GM12878 (cell line): ENCODE results near the gene NFS1. TPM values are rescaled to one million over a fixed set of nuclear protein-coding genes. Genes with fewer than 3 reads are reported as not detected.

Experiments used
- ATF7 ChIP-seq: fragments of 450-650 bp; IDR thresholded peaks from 2 replicates; pipeline ENCODE4 v1.6.1; 2016; ENCODE audit warnings: low read depth, mild to moderate bottlenecking
- CBFB ChIP-seq: IDR thresholded peaks from 2 replicates; pipeline ENCODE4 v1.6.1; 2016; ENCODE audit warnings: antibody characterized with exemption, low read depth
- CREM ChIP-seq: IDR thresholded peaks from 2 replicates; pipeline ENCODE4 v1.6.1; 2014; ENCODE audit warnings: antibody characterized with exemption, low read depth
- DPF2 ChIP-seq: fragments of 450-650 bp; IDR thresholded peaks from 2 replicates; pipeline ENCODE4 v1.6.1; 2017; ENCODE audit warnings: mild to moderate bottlenecking
- EED ChIP-seq: sonication (generic); IDR thresholded peaks from 2 replicates; pipeline ENCODE4 v1.6.1; 2016; ENCODE audit warnings: antibody characterized with exemption, low read depth
- EGR1 ChIP-seq, 2 experiments: IDR thresholded peaks; 1 replicate in 1 of 2; 2 replicates in 1 of 2; pipeline ENCODE4 v1.6.1; 2011 to 2012; ENCODE audit warnings: low read depth in 2 of 2, low read length in 2 of 2, borderline replicate concordance in 1 of 2, mild to moderate bottlenecking in 1 of 2, moderate library complexity in 1 of 2
- EP300 ChIP-seq, 2 experiments: fragments of 150-350 bp in 1 of 2; IDR thresholded peaks; 2 replicates each; pipeline ENCODE4 v1.6.1; 2011 to 2012; ENCODE audit warnings: low read depth in 2 of 2, low read length in 2 of 2, borderline replicate concordance in 1 of 2, improper control_type of control experiment in 1 of 2, inconsistent platforms in 1 of 2; ENCODE audit not compliant: control insufficient read depth in 1 of 2
- HCFC1 ChIP-seq: fragments of 150-350 bp; IDR thresholded peaks from 2 replicates; pipeline ENCODE4 v1.6.1; 2014; ENCODE audit warnings: low read length
- HDAC2 ChIP-seq: fragments of 200-600 bp; sonication (generic); IDR thresholded peaks from 2 replicates; pipeline ENCODE4 v1.6.1; 2017
- IKZF2 ChIP-seq, 2 experiments: fragments of 450-650 bp; IDR thresholded peaks; 2 replicates each; pipeline ENCODE4 v1.6.1; 2017; ENCODE audit warnings: mild to moderate bottlenecking in 2 of 2, moderate library complexity in 2 of 2
- KDM1A ChIP-seq: fragments of 200-600 bp; sonication (generic); IDR thresholded peaks from 2 replicates; pipeline ENCODE4 v1.6.1; 2016; ENCODE audit warnings: borderline replicate concordance
- MEF2A ChIP-seq: IDR thresholded peaks from 2 replicates; pipeline ENCODE4 v1.6.1; 2011; ENCODE audit warnings: low read depth, mild to moderate bottlenecking, low read length, moderate library complexity; ENCODE audit not compliant: insufficient read depth
- NBN ChIP-seq: fragments of 450-650 bp; IDR thresholded peaks from 2 replicates; pipeline ENCODE4 v1.6.1; 2016
- PBX3 ChIP-seq: IDR thresholded peaks from 2 replicates; pipeline ENCODE4 v1.6.1; 2011; ENCODE audit warnings: mild to moderate bottlenecking, low read depth, low read length, moderate library complexity; ENCODE audit not compliant: insufficient replicate concordance
- POLR2AphosphoS5 ChIP-seq: IDR thresholded peaks from 2 replicates; pipeline ENCODE4 v1.6.1; 2011; ENCODE audit warnings: mild to moderate bottlenecking, low read length, inconsistent platforms
- RAD51 ChIP-seq: fragments of 450-650 bp; IDR thresholded peaks from 2 replicates; pipeline ENCODE4 v1.6.1; 2016; ENCODE audit warnings: moderate library complexity, mild to moderate bottlenecking, inconsistent platforms
- SIN3A ChIP-seq: IDR thresholded peaks from 2 replicates; pipeline ENCODE4 v1.6.1; 2012; ENCODE audit warnings: low read depth, low read length, improper control_type of control experiment
- SMAD5 ChIP-seq: IDR thresholded peaks from 2 replicates; pipeline ENCODE4 v1.6.1; 2016; ENCODE audit warnings: antibody characterized with exemption, low read depth
- SPI1 ChIP-seq: IDR thresholded peaks from 2 replicates; pipeline ENCODE4 v1.6.1; 2011; ENCODE audit warnings: low read depth, mild to moderate bottlenecking, low read length, moderate library complexity, borderline replicate concordance; ENCODE audit not compliant: insufficient read depth
- TBL1XR1 ChIP-seq: IDR thresholded peaks from 2 replicates; pipeline ENCODE4 v1.6.1; 2012; ENCODE audit warnings: low read depth, low read length, improper control_type of control experiment
- ZNF207 ChIP-seq: fragments of 450-650 bp; IDR thresholded peaks from 2 replicates; pipeline ENCODE4 v1.6.1; 2014; ENCODE audit warnings: antibody characterized with exemption, mild to moderate bottlenecking, borderline replicate concordance
- polyA plus RNA-seq, 11 experiments: library from polyadenylated mRNA; depleted of rRNA in 4 of 11; unstranded in 6 of 11; stranded (reverse) in 5 of 11; fragments of >200 nt; fragmentation: Nextera tagmentation in 4 of 11; fragmentation: Illumina TruSeq in 1 of 11; extraction: Ambion mirVana in 4 of 11; extraction: Trizol in 1 of 11; gene quantifications; 1 replicate in 1 of 11; 2 replicates in 10 of 11; pipeline versions ENCODE4 v1.2.1 to v1.2.3, GENCODE V29; 2011 to 2016; ENCODE audit warnings: inconsistent platforms in 2 of 11, missing spikeins in 2 of 11, low read depth in 1 of 11
- total RNA-seq, 4 experiments: library from RNA; depleted of rRNA in 3 of 4; stranded (reverse); fragments of >200 nt in 3 of 4; fragmentation: Illumina TruSeq in 1 of 4; extraction: Trizol in 1 of 4; gene quantifications; 2 replicates each; pipeline versions ENCODE4 v1.2.1 to v1.2.3, GENCODE V29; 2013 to 2021
- TF ChIP-seq, protein P1 (sequence below): fragments of 450-650 bp; IDR thresholded peaks from 2 replicates; pipeline ENCODE4 v1.6.1; 2016; ENCODE audit warnings: mild to moderate bottlenecking, moderate library complexity, borderline replicate concordance
- TF ChIP-seq, protein P2 (sequence below): fragments of 150-350 bp; IDR thresholded peaks from 2 replicates; pipeline ENCODE4 v1.6.1; 2014; ENCODE audit warnings: mild to moderate bottlenecking, low read depth, low read length

The NFS1 gene
- total and polyA plus RNA-seq, 10 of the 15 experiments (the other 5 are each of a cell fraction or from before 2014, with no cell fraction given): 9.2 to 74.1 (median 38.6) TPM

DNA sequence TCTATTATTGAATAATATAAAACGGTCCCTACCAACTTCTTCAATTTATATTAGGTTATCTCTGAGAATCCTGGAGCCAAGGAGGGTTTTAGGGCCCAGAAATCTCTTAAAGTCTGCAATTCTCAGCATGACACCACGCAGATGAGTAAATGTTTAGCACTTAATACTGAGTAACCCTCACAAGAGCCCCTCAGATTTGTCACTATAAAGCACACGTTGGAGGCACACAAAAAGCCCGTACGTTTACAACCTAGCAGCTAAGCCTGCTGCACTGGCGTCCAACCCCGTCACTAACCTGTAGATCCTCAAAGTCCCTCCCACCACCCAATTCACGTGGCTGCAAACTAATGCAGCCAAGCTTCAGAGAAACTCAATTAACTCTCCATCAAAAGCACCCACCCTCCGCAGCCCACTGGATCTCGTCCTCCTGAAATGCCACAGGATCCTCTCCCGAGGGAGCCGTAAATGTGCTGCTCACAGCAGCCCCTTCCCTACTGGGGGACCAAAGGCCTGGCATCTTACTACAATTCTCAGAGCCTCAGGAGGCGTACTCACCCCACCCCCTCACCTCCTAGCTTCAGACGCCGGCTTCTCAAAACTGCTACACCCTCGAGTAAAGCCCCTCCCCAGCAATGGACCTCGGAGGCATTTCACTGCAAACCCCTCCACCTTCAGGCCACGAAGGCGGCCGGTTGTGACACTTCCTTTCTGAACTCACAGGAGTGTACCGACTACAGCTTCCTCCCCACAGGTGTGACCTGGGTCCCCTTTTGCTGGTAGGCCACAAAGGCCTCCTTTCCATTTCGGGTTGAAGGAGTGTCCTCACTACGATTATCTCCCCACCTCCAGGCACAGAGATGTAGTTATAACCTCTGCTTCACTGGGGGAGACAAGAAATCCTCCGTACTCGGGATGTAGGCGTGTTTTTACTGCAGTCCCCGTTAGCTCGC, 35.4 kb downstream of the NFS1 start (continued):
- TF ChIP-seq POLR2AphosphoS5 (peak; percentile 75), DPF2 (no peak), KDM1A (no peak), EP300 (IDR thresholded peaks at IDR 0.05; ENCODE audit: borderline replicate concordance in 1 of 2, control insufficient read depth in 1 of 2, low read depth in 2 of 2, low read length in 2 of 2) (no peak), HCFC1 (no peak), EED (no peak), SPI1 (peak; percentile 47; the same call in 1 of the 2 replicates), CREM (no peak), TBL1XR1 (no peak), CBFB (no peak), MEF2A (no peak), SMAD5 (no peak; the same call in 1 of the 2 replicates), ZNF207 (no peak), SIN3A (no peak), RAD51 (no peak), IKZF2 (IDR thresholded peaks at IDR 0.05) (no peak), PBX3 (no peak), ATF7 (no peak; the same call in 1 of the 2 replicates), HDAC2 (no peak), NBN (no peak), EGR1 (IDR thresholded peaks at IDR 0.05; ENCODE audit: borderline replicate concordance in 1 of 2, low read depth in 2 of 2, low read length in 2 of 2) (peak in 1 of 2 experiments; percentile 5; a peak in 1 of 3 replicates)
- TF ChIP-seq, protein P1, sequence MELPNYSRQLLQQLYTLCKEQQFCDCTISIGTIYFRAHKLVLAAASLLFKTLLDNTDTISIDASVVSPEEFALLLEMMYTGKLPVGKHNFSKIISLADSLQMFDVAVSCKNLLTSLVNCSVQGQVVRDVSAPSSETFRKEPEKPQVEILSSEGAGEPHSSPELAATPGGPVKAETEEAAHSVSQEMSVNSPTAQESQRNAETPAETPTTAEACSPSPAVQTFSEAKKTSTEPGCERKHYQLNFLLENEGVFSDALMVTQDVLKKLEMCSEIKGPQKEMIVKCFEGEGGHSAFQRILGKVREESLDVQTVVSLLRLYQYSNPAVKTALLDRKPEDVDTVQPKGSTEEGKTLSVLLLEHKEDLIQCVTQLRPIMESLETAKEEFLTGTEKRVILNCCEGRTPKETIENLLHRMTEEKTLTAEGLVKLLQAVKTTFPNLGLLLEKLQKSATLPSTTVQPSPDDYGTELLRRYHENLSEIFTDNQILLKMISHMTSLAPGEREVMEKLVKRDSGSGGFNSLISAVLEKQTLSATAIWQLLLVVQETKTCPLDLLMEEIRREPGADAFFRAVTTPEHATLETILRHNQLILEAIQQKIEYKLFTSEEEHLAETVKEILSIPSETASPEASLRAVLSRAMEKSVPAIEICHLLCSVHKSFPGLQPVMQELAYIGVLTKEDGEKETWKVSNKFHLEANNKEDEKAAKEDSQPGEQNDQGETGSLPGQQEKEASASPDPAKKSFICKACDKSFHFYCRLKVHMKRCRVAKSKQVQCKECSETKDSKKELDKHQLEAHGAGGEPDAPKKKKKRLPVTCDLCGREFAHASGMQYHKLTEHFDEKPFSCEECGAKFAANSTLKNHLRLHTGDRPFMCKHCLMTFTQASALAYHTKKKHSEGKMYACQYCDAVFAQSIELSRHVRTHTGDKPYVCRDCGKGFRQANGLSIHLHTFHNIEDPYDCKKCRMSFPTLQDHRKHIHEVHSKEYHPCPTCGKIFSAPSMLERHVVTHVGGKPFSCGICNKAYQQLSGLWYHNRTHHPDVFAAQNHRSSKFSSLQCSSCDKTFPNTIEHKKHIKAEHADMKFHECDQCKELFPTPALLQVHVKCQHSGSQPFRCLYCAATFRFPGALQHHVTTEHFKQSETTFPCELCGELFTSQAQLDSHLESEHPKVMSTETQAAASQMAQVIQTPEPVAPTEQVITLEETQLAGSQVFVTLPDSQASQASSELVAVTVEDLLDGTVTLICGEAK: peak; percentile 13; the same call in 1 of the 2 replicates
- TF ChIP-seq, protein P2, sequence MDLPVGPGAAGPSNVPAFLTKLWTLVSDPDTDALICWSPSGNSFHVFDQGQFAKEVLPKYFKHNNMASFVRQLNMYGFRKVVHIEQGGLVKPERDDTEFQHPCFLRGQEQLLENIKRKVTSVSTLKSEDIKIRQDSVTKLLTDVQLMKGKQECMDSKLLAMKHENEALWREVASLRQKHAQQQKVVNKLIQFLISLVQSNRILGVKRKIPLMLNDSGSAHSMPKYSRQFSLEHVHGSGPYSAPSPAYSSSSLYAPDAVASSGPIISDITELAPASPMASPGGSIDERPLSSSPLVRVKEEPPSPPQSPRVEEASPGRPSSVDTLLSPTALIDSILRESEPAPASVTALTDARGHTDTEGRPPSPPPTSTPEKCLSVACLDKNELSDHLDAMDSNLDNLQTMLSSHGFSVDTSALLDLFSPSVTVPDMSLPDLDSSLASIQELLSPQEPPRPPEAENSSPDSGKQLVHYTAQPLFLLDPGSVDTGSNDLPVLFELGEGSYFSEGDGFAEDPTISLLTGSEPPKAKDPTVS: no peak
